Endodermal cell (in vitro differentiated cells): ENCODE data around the gene ALPL. TPM values are rescaled to one million over a fixed set of nuclear protein-coding genes. Genes with fewer than 3 reads are reported as not detected.

Experiments used
- DNase-seq: peaks from one replicate; pipeline ENCODE4 v3.0.0-alpha.2; 2017
- H3K27ac ChIP-seq: 2 replicates; pipeline ENCODE4 v1.5.1; 2013; ENCODE audit warnings: mild to moderate bottlenecking, low read depth, low read length, moderate library complexity
- H3K27me3 ChIP-seq: 2 replicates; pipeline ENCODE4 v1.6.1; 2013; ENCODE audit warnings: mild to moderate bottlenecking, low read length, moderate library complexity; ENCODE audit not compliant: insufficient read depth, control insufficient read depth, poor library complexity, severe bottlenecking
- H3K36me3 ChIP-seq: 2 replicates; pipeline ENCODE4 v1.7.0; 2013; ENCODE audit warnings: mild to moderate bottlenecking, low read length, moderate library complexity; ENCODE audit not compliant: control insufficient read depth, insufficient read depth
- H3K4me1 ChIP-seq: one replicate; pipeline ENCODE4 v1.7.0; 2013; ENCODE audit warnings: low read length; ENCODE audit not compliant: control insufficient read depth, insufficient read depth
- H3K4me3 ChIP-seq: 2 replicates; pipeline ENCODE4 v1.5.1; 2013; ENCODE audit warnings: mild to moderate bottlenecking, low read length, moderate library complexity
- H3K9ac ChIP-seq: 2 replicates; pipeline ENCODE4 v1.6.1; 2013; ENCODE audit warnings: mild to moderate bottlenecking, low read length, moderate library complexity; ENCODE audit not compliant: poor library complexity, severe bottlenecking; ENCODE audit errors: extremely low read depth
- H3K9me3 ChIP-seq: 2 replicates; pipeline ENCODE4 v1.6.1; 2013; ENCODE audit warnings: mild to moderate bottlenecking, low read length, moderate library complexity; ENCODE audit not compliant: control insufficient read depth
- H3K27ac Mint-ChIP-seq: 2 replicates; pipeline ENCODE4 v1.8.0; 2020; ENCODE audit warnings: mixed read lengths
- H3K27me3 Mint-ChIP-seq: 2 replicates; pipeline ENCODE4 v1.8.0; 2021; ENCODE audit warnings: mild to moderate bottlenecking, mixed read lengths; ENCODE audit not compliant: insufficient read depth
- H3K36me3 Mint-ChIP-seq: 2 replicates; pipeline ENCODE4 v1.8.0; 2020; ENCODE audit warnings: low read depth, mixed read lengths
- H3K4me1 Mint-ChIP-seq: 2 replicates; pipeline ENCODE4 v1.8.0; 2020; ENCODE audit warnings: mixed read lengths
- H3K4me3 Mint-ChIP-seq: 2 replicates; pipeline ENCODE4 v1.8.0; 2020; ENCODE audit warnings: mild to moderate bottlenecking, moderate library complexity, mixed read lengths
- H3K9me3 Mint-ChIP-seq: 2 replicates; pipeline ENCODE4 v1.8.0; 2020; ENCODE audit warnings: mild to moderate bottlenecking, mixed read lengths
- WGBS, 2 experiments: methylation state at CpG; one replicate each; pipeline versions ENCODE4 v1.1.5 to v1.1.7; 2013; ENCODE audit warnings: missing lambda C conversion rate in 2 of 2, mixed read lengths in 1 of 2; ENCODE audit not compliant: insufficient coverage in 1 of 2, insufficient read length in 1 of 2; 5-methylcytosine and 5-hydroxymethylcytosine counted together
- total RNA-seq, 2 donors: library from RNA; stranded (reverse); fragmentation: NEBNext Ultra II Directional in 1 of 2; extraction: Animal tissue kit (Norgen Biotek cat#: 25700) in 1 of 2; gene quantifications; 2 replicates in 1 of 2; 3 replicates in 1 of 2; pipeline ENCODE4 v1.2.1, GENCODE V29; 2021
- TF ChIP-seq, protein P1 (sequence below): fragments of 200-600 bp; sonication (generic); conservative IDR thresholded peaks from 2 replicates; pipeline ENCODE4 v1.5.0; 2021; ENCODE audit warnings: antibody characterized with exemption, mild to moderate bottlenecking

Gene ALPL
- total RNA-seq, 2 donors from 2014 or later, result 94.8 to 117 TPM

DNA sequence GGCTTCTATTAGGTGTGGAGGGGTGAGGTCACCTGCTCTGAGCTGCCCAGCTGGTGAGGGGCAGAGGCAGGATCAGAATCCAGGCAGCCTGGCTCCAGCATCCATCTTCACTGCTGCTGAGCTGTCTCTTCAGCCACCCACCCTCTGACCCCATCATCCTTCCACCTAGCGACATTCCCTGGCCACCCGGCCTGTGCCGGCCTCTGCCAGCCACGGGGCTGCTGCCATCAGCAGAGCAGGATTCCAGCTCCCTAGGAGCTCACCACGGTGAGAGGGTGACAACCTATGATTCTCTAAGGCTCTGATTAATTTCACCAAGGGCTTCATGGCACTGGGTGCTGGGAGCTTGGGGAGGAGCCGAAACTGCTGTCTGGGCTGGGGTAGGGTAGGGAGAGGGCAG, 32.1 kb downstream of the ALPL start:
- Histone ChIP-seq H3K4me1 (peaks cover 14% of the 10 kb centered on the region), H3K36me3 (no peaks in the 10 kb centered on the region), H3K27me3 (no peaks in the 10 kb centered on the region), H3K27ac (no peak overlapping the region), H3K9me3 (no peaks in the 10 kb centered on the region), H3K9ac (no peak overlapping the region), H3K4me3 (no peak overlapping the region)
- Mint-ChIP-seq H3K4me3 (no peak overlapping the region), H3K36me3 (no peaks in the 10 kb centered on the region), H3K9me3 (no peaks in the 10 kb centered on the region), H3K27me3 (no peaks in the 10 kb centered on the region), H3K27ac (no peak overlapping the region), H3K4me1 (peaks cover 17% of the 10 kb centered on the region)
- TF ChIP-seq, protein P1, sequence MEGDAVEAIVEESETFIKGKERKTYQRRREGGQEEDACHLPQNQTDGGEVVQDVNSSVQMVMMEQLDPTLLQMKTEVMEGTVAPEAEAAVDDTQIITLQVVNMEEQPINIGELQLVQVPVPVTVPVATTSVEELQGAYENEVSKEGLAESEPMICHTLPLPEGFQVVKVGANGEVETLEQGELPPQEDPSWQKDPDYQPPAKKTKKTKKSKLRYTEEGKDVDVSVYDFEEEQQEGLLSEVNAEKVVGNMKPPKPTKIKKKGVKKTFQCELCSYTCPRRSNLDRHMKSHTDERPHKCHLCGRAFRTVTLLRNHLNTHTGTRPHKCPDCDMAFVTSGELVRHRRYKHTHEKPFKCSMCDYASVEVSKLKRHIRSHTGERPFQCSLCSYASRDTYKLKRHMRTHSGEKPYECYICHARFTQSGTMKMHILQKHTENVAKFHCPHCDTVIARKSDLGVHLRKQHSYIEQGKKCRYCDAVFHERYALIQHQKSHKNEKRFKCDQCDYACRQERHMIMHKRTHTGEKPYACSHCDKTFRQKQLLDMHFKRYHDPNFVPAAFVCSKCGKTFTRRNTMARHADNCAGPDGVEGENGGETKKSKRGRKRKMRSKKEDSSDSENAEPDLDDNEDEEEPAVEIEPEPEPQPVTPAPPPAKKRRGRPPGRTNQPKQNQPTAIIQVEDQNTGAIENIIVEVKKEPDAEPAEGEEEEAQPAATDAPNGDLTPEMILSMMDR, result no peak
- no peak for DNase-seq
- 90 to 100% methylated on average over 4 to 6 of the region's 6 CpGs for WGBS, 2 experiments

DNA sequence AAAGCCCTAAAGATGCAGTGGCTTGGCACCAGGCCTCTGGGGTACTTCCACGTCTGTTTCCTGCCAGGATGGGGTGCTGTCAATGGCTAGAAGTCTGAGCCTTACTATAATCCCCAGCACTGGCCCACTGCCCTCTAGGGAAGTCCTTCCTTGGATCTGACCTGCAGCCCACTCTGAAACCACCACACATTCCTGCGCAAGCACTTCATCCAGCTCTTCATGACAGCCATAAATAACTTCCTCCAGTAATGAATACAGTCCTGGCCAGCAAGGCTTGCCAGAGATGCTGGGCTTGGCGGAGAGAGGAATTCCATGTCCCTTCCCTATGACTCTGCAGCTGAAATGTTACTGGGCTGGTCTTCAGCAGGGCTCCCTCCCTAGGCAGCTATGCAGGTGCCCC, 32.6 kb downstream of the ALPL start:
- TF ChIP-seq, protein P1, result no peak
- H3K27ac ChIP-seq, result no peak overlapping the region
- Mint-ChIP-seq H3K4me1 (peaks cover 17% of the 10 kb centered on the region), H3K4me3 (no peak overlapping the region), H3K27ac (no peak overlapping the region), H3K27me3 (no peaks in the 10 kb centered on the region), H3K9me3 (no peaks in the 10 kb centered on the region), H3K36me3 (no peaks in the 10 kb centered on the region)
- H3K27me3 ChIP-seq, result no peaks in the 10 kb centered on the region
- H3K9me3 ChIP-seq, result no peaks in the 10 kb centered on the region
- no peak overlapping the region for H3K4me3 ChIP-seq
- 87 to 89% methylated on average over 3 of the region's 3 CpGs for WGBS, 2 experiments
- DNase-seq, result no peak
- no peak overlapping the region for H3K9ac ChIP-seq
- H3K4me1 ChIP-seq, result peaks cover 14% of the 10 kb centered on the region
- no peaks in the 10 kb centered on the region for H3K36me3 ChIP-seq

DNA sequence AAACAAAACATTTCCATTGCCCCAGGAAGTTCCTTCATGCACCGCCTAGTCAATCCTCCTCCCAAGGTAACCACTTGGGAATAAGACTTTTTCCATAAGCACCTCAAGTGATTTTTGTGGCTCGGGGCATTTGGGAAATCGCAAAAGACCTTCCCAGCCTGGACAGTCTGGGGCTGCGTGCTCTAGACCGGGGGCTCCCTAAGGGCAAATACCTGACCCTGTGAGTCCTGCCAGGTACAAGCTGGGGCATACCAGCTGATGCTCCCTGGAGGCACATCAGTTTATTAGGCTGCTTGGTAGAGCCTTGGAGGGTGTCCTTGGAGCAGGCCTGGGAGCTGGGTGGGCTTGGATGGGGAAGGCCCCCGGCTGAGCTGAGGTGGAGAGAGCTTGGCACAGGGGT, 34.4 kb downstream of the ALPL start:
- Histone ChIP-seq H3K4me3 (no peak overlapping the region), H3K27ac (no peak overlapping the region), H3K4me1 (peaks cover under 1% of the 10 kb centered on the region), H3K36me3 (no peaks in the 10 kb centered on the region), H3K27me3 (no peaks in the 10 kb centered on the region), H3K9me3 (no peaks in the 10 kb centered on the region), H3K9ac (no peak overlapping the region)
- TF ChIP-seq, protein P1, result no peak
- Mint-ChIP-seq H3K27ac (no peak overlapping the region), H3K36me3 (no peaks in the 10 kb centered on the region), H3K27me3 (no peaks in the 10 kb centered on the region), H3K4me1 (peaks cover 4% of the 10 kb centered on the region), H3K4me3 (no peak overlapping the region), H3K9me3 (no peaks in the 10 kb centered on the region)
- 86 to 92% methylated on average over 5 to 6 of the region's 6 CpGs for WGBS, 2 experiments
- no peak for DNase-seq
